T-helper 1 cell treated with Interleukin-12 subunit alpha and Interleukin-12 subunit beta and Interleukin-4 antibody, amounts not matched to agents 30 ng/mL and 1 ng/mL, for 36 hours (primary cell): ENCODE measurements around the gene EFCAB6. TPM values are rescaled to one million over a fixed set of nuclear protein-coding genes. Genes with fewer than 3 reads are reported as not detected.

Source experiments
- intact Hi-C: fragments of 100-400 bp; cut with micrococcal nuclease; formaldehyde crosslinking; loops from one replicate; pipeline ENCODE4 v1.15.1; 2024
- total RNA-seq: library from RNA; stranded (reverse); gene quantifications from 2 replicates; pipeline ENCODE4 v1.2.3, GENCODE V29; 2022

Gene EFCAB6
- total RNA-seq, 1 donor from 2014 or later, result not detected

- intact Hi-C loops, result no loop called here
Measured at GRCh38 chr22:43819421-43819921, 7.4 kb upstream of the EFCAB6 start.

DNA sequence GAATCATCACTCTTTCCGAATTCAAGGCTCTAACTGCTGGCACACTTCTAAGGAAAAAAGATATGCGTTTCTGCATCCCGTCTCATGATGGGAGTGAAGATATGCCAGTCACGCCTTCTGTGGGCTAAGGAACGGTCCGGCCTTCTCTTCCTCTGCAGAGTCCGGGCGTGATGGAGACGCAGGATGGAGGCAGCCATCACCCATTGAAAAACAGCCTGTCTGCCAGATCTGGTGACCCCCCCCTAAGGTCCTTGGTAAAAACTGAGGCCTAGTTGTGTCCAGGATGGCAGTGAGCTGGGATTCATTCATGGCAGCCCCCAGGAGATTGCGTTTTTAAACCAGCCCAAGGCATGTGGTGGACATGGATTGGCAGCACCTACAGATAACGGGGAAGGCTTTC is 6.9 kb upstream of the EFCAB6 start:
- intact Hi-C loops, result no loop called here

DNA sequence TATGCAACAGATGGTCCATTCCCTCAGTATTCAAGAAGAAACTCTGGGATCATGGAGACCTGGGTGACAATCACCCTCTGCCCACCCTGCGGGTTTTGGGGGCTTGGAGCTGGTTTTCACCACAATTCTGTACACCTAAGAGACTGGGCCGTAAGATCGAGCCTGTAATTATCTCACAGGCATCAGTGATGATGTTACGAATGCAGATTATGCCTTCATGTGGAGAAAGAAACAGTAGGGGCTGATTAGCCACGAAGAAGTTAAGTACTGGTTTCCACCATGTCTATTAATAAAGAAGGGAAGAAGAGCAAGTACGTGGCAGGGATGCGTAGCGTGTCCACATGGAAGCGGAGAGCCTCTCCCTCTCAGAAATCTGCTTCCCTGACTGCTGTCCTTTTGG is 5.3 kb upstream of the EFCAB6 start:
- intact Hi-C loops, result no loop called here

- intact Hi-C loops, result no loop called here
Measured at GRCh38 chr22:43814264-43814663, 2.2 kb upstream of the EFCAB6 start.

DNA sequence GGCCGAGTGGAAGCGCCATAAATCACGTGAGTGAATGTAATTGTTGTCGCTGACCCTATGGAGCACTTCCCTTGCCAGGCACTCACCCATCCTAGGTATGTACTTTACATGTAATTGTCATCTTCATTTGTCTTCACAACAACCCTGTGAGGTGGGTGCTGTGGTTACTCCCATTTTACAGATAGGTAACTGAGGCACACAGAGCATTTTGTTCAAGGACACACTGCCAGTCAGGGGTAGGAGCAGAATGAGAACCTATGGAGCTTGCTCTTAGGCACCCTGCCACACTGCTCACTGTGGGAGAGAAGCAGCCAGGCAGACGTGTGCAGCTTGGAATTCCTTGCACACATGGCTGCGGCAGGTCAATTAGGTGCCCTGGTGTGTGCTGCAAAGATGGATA is 785 bp upstream of the EFCAB6 start:
- intact Hi-C loops, result loop anchor here (1.0 to 2.0 kb wide), 4 partner anchors 110 to 889 kb away; partner anchors contain the start of genes PARVB, PNPLA3 and PRR5

GRCh38 chr22:43811777-43812148 is 342 bp downstream of the EFCAB6 start:
- intact Hi-C loops, result loop anchor here (1.0 to 2.0 kb wide), 5 partner anchors 112 to 891 kb away; partner anchors contain the start of genes PARVB, PNPLA3, PRR5 and SAMM50

DNA sequence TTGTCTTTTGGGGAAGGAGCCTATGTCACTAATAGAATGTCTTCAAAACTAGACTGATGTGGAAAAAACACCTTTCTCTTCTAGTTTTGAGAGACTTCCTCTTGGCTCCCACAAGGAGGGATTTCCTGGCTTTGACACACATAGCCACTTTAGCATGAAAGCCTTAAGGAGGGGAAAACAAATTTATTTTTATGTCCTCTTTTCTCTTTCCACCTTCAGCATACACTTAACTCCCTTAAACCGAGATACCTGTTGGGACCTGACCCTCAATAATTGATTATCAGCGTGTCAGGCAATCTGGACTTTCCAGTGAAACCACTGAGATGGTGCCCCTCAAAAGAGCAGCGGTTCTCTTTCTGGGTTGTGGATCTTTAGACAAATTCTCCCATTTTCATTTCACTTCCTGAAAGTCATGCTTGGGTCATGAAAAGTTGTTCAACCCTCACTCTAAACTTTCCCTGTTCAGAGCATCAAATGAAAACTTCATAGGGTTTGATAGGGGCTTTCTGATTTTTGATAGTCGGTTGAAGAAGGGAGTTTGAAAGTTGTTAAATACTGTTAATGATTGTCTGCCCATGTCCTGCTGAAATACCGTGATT is 9.1 kb downstream of the EFCAB6 start:
- intact Hi-C loops, result no loop called here

GRCh38 chr22:43800970-43801369 is 11.1 kb downstream of the EFCAB6 start:
- intact Hi-C loops, result no loop called here

DNA sequence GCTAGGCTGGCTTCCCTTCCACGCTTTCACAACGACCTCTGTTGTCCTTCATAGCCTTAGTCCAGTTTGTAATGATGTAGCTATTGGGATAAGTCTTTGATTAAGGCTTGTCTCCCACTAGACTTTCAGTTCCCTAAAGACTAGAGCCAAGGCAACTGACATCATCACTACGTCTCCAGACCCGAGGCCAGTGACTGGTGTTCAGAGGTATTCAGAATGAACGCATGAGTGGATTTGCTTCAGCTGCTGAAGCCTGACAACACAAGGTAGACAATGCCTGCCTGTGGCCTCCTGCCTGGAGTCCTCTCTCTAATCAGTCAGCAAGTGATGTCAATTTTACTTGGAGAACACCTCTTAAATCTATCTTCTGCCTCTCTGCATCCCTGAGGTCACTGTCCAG is 13.6 kb downstream of the EFCAB6 start:
- intact Hi-C loops, result no loop called here

DNA sequence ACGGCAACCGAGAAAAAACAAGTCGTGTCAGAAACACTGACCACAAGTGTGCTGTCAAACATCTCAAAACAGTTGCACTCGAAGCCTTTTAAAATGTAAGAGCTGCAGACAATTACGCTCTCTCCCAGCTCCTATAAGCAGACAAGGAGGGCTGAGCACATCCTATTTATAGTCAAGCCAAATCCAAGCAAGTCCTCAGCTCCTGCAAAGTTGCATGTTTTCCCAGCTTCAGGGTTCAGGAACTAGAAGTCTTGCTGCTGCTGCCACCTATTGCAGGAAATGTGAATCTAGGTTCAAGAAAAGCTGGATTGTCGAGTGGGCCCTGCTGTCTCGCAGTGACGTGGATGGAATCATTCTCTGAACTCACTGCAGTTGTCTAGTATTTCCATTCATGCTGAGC is 15.5 kb downstream of the EFCAB6 start:
- intact Hi-C loops, result no loop called here

DNA sequence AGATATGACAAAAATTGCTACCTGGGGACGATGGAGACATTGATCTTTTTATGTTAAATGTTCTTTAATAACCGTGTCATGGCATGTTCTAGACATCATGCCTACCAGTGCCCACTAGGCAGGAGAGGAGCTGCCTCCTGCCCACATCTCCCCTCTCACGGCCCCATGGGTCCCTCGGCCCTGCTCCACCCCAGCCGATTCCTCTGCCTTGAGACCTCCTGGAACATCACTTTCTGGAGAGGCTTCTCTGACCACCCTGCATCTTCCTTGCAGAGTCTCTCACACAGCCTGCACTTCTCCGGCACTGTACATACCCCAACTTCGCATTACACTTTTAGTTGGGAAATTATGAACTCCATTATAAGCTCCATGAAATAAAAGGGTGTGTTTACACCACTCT is 16.8 kb downstream of the EFCAB6 start:
- intact Hi-C loops, result no loop called here

GRCh38 chr22:43792905-43793304 is 19.2 kb downstream of the EFCAB6 start:
- intact Hi-C loops, result no loop called here

GRCh38 chr22:43789452-43789851 is 22.7 kb downstream of the EFCAB6 start:
- intact Hi-C loops, result no loop called here

GRCh38 chr22:43783777-43784176 is 28.3 kb downstream of the EFCAB6 start:
- intact Hi-C loops, result no loop called here

DNA sequence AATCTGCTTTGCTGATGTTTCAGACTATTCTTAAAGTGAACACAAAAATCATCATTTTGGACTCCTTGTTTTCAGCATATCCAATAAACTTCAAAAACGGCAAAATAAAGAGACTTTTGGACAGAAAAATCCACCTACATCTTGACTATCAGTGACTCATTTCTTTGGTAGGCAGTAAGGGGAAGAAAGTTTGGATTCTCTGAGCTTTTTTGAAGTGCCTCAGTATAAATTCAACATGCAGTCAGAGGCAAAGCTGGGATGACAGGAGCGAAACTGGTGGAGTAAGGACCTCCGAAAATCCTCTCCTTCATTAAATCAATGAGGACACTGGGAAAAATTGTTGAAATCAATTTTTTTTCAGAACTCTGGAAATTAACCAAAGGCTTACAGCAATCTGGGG is 29.7 kb downstream of the EFCAB6 start:
- intact Hi-C loops, result no loop called here

DNA sequence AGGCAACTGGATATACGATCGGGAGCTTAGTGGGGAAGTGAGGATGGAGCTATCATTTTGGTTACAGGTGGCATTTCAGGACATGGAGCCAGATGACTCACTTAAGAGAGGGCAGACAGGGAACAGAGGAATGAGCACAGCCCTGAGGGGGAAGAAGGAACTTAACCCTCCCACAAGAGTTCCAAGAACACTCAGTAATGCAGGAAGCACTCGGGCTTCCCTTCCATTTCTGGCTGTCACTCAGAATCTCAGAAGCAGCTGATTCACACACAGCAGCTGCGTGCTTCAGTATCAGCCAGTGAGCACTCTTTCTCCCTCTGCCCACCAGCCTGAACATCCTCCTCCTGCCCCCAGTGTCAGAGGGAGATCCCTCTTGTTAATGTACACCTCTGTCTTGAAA is 34.8 kb downstream of the EFCAB6 start:
- intact Hi-C loops, result no loop called here

- intact Hi-C loops, result no loop called here
Measured at GRCh38 chr22:43776081-43776670, 35.9 kb downstream of the EFCAB6 start.

GRCh38 chr22:43774318-43774915 is 37.7 kb downstream of the EFCAB6 start:
- intact Hi-C loops, result no loop called here

DNA sequence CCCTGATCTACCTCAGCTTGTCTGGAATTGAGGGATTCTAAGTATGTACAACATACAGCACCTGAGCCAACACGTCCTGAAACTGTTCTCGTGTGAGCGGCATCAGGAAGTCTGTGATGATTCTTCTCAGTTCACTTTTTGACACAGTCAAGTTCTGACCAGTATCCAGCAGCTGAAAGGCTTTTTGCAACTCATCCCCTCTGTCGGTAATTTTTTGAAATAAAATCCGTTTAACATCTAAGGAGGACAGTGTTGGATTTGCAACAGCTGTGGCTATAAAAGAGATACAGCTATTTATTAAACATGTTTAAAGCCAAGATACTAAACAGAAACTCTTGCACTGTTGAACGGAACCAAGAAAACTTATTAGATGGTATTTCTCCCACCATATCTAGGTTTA is 39.3 kb downstream of the EFCAB6 start:
- intact Hi-C loops, result no loop called here

DNA sequence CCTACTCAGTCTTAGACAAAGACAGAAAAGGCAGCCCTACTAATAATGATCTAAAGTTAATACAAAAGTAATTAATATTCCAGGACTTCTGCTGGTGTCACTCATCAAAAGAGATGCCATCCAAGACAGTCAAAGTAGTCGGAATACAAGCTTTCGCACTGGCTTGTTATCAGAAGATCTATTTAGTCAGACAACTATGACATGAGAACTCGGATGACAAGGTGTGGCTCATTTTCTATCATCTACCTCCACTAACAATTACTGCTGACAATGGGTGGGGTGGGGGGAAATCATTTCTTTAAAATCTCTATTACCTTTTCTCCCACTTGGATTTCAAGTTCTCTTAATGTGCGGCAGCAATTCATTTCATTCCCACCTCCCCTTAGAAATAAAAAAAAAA is 56.7 kb downstream of the EFCAB6 start:
- intact Hi-C loops, result no loop called here

DNA sequence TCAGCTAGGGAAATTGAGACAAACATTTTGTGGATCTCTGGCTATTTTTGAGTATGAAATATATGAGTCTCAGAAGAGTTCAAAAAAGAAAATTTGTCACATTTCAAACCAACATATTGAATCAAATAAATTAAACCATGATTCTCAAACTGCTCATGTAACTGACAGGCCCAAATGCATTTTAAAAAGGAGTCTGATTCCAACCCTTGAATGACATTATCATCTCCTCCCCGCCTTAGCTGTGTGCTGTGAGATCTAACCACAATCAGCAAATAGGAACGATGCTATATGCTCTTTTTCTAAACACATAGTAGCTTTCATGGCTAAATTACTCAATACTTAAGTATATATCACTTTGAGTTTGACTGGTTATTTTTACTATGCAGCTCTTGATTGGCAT is 57.1 kb downstream of the EFCAB6 start:
- intact Hi-C loops, result no loop called here

- intact Hi-C loops, result no loop called here
Measured at GRCh38 chr22:43754176-43754575, 57.9 kb downstream of the EFCAB6 start.

DNA sequence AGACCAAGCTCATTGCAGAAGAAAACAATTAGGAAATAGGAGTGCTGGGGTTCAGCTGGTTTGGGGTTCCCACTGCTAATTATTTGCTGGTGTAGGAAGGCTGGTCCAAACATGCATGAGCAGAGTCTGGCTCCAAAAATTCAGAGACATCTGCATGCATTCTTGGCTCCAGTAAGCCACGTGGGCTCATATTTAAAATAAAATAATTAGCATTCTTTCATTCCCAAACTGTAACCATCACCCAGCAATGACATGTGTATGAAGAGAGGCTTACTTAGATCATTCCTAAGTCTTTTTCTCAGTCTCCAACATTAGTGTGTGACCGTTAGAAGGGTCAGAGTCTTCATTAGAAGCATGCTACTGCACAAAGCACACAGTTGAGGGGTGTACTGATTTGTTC is 58.4 kb downstream of the EFCAB6 start:
- intact Hi-C loops, result no loop called here
